HEK293T (cell line): ENCODE measurements around the gene TIGD1.

Source experiments
- CTCF ChIA-PET: fragments of 350-600 bp; formaldehyde crosslinking; extraction: SDS; loops from one replicate; lab custom pipeline; 2021; ENCODE audit warnings: antibody characterized with exemption, inconsistent platforms; lab: Yijun Ruan, JAX
- POLR2A ChIA-PET: fragments of 350-600 bp; formaldehyde crosslinking; extraction: SDS; loops from one replicate; lab custom pipeline; 2020; ENCODE audit warnings: antibody characterized with exemption, inconsistent platforms; lab: Yijun Ruan, JAX
- DNase-seq: peaks from one replicate; pipeline ENCODE4 v3.0.0; 2012; ENCODE audit warnings: mixed read lengths; ENCODE audit errors: extremely low spot score
- ARNT ChIP-seq: fragments of 450-650 bp; IDR thresholded peaks from 2 replicates; pipeline ENCODE4 v1.6.1; 2017; ENCODE audit warnings: mild to moderate bottlenecking
- BHLHE40 ChIP-seq: fragments of 450-650 bp; IDR thresholded peaks from 2 replicates; pipeline ENCODE4 v1.6.1; 2016; ENCODE audit warnings: mild to moderate bottlenecking, moderate library complexity, borderline replicate concordance
- CTBP1 ChIP-seq: fragments of 450-650 bp; IDR thresholded peaks from 2 replicates; pipeline ENCODE4 v1.6.1; 2016; ENCODE audit warnings: borderline replicate concordance
- ELF4 ChIP-seq: fragments of 450-650 bp; IDR thresholded peaks from 2 replicates; pipeline ENCODE4 v1.6.1; 2017; ENCODE audit warnings: antibody characterized with exemption
- FOXA1 ChIP-seq: fragments of 450-650 bp; IDR thresholded peaks from 2 replicates; pipeline ENCODE4 v1.6.1; 2016; ENCODE audit warnings: mild to moderate bottlenecking
- FOXK2 ChIP-seq: fragments of 450-650 bp; IDR thresholded peaks from 2 replicates; pipeline ENCODE4 v1.6.1; 2016; ENCODE audit warnings: mild to moderate bottlenecking
- FOXM1 ChIP-seq: fragments of 450-650 bp; IDR thresholded peaks from 2 replicates; pipeline ENCODE4 v1.6.1; 2017; ENCODE audit warnings: mild to moderate bottlenecking, borderline replicate concordance
- HDGF ChIP-seq: fragments of 450-650 bp; IDR thresholded peaks from 2 replicates; pipeline ENCODE4 v1.6.1; 2017; ENCODE audit warnings: antibody characterized with exemption, borderline replicate concordance
- L3MBTL2 ChIP-seq: fragments of 450-650 bp; conservative IDR thresholded peaks from 2 replicates; pipeline ENCODE4 v1.6.1; 2016; ENCODE audit warnings: mild to moderate bottlenecking
- LEF1 ChIP-seq: fragments of 450-650 bp; IDR thresholded peaks from 2 replicates; pipeline ENCODE4 v1.6.1; 2017; ENCODE audit warnings: mild to moderate bottlenecking, borderline replicate concordance
- NFRKB ChIP-seq: fragments of 450-650 bp; IDR thresholded peaks from 2 replicates; pipeline ENCODE4 v1.6.1; 2016; ENCODE audit warnings: mild to moderate bottlenecking, moderate library complexity
- SP1 ChIP-seq: fragments of 450-650 bp; IDR thresholded peaks from 2 replicates; pipeline ENCODE4 v1.6.1; 2017
- SUZ12 ChIP-seq: fragments of 450-650 bp; IDR thresholded peaks from 2 replicates; pipeline ENCODE4 v1.6.1; 2016; ENCODE audit warnings: mild to moderate bottlenecking
- TARDBP ChIP-seq: fragments of 450-650 bp; IDR thresholded peaks from 2 replicates; pipeline ENCODE4 v1.6.1; 2016
- ZNF384 ChIP-seq: fragments of 450-650 bp; IDR thresholded peaks from 2 replicates; pipeline ENCODE4 v1.6.1; 2016
- TF ChIP-seq, protein P1 (sequence below): fragments of 450-650 bp; IDR thresholded peaks from 2 replicates; pipeline ENCODE4 v1.6.1; 2016

TIGD1 gene

DNA sequence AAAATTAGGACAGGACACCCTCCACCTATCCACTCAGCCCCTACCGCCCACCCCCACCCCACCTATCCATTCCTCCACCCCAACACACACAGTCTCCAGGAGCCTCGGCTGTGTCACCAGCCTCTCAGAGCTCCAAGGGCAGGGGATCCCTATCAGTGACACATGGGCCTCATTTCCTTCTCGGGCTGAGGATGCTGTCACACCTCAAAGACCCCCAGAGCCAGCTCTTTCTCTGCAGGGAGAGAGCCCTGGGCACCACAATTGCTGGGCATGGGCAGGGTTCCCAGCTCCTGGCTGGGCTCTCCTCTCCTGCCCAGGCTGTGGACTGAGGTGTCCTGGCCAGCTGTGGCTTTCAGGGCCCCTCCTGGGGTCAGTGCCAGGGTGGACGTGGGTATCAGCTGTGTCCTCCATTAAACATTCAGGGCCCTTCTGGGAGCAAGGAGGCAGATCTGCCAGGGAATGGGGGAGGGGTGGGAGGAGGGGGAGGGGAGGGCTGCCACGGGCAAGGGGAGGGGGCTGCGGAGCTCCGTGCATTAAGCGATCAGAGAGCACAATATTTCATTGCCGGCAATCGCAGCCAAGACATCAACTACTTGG is 48.5 kb downstream of the TIGD1 start:
- ChIA-PET POLR2A (no interaction called here), CTCF (no interaction called here)
- TF ChIP-seq TARDBP (no peak), ELF4 (no peak), ZNF384 (no peak), HDGF (no peak), FOXM1 (no peak)
- no peak for DNase-seq

DNA sequence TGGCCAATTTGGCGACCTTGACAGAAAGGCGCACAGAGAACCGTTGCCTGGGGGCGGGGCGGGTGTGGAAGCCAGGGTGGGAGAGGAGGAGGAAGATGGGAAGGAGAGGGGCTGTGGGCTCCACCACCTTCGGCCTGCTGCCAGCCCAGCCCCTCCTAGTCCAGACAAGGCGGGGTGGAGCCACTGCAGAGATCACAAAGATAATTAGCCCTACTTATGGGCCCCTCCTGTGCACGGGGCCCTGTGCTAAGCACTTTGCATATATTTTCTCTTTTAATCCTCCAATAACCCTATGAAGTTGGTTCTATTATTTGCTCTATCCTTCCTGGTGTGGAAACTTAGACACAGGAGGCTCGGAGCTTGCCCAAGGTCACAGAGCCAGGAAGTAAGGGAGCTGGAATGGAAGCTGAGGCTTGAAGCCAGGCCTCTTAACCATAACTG is 49.0 kb downstream of the TIGD1 start:
- CTCF ChIA-PET: no interaction called here
- DNase-seq: no peak
- POLR2A ChIA-PET: no interaction called here
- no peak for TF ChIP-seq FOXM1
- TF ChIP-seq L3MBTL2: no peak
- TF ChIP-seq ARNT: no peak
- TF ChIP-seq HDGF: no peak
- no peak for TF ChIP-seq ZNF384
- TF ChIP-seq LEF1: no peak
- no peak for TF ChIP-seq BHLHE40
- TF ChIP-seq NFRKB: no peak
- TF ChIP-seq CTBP1: no peak
- no peak for TF ChIP-seq SP1
- TF ChIP-seq ELF4: no peak
- TF ChIP-seq FOXK2: no peak
- TF ChIP-seq FOXA1: no peak
- TF ChIP-seq, protein P1, sequence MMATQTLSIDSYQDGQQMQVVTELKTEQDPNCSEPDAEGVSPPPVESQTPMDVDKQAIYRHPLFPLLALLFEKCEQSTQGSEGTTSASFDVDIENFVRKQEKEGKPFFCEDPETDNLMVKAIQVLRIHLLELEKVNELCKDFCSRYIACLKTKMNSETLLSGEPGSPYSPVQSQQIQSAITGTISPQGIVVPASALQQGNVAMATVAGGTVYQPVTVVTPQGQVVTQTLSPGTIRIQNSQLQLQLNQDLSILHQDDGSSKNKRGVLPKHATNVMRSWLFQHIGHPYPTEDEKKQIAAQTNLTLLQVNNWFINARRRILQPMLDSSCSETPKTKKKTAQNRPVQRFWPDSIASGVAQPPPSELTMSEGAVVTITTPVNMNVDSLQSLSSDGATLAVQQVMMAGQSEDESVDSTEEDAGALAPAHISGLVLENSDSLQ: no peak
- TF ChIP-seq SUZ12: no peak
- no peak for TF ChIP-seq TARDBP

DNA sequence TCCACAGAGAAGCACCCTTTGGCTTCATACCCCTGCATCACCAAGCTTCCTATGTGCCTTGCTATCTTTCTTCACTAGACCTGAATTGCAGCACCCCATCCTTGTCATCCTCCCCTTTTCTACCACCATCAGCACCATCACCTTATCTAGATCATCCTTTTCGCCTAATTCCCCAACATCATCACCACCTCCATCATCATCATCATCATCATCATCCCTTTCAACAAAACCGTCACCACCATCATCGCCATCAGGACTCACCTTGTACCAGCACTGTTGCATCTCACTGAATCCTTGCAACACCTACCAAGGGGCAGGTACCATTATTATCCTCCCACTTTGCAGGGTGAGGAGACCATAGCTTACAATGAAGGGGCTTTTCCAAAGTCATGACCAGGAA is 51.9 kb downstream of the TIGD1 start:
- DNase-seq: no peak
- POLR2A ChIA-PET: no interaction called here
- TF ChIP-seq CTBP1 (no peak), ARNT (no peak)
- CTCF ChIA-PET: no interaction called here
